ENCODE data around the gene IQGAP1. TPM values are rescaled to one million over a fixed set of nuclear protein-coding genes. Genes with fewer than 3 reads are reported as not detected.

Gene IQGAP1
- total RNA-seq, 2 donors from 2014 or later = 224 TPM

- Mint-ChIP-seq H3K9me3 (no peaks in the 10 kb centered on the region), H3K4me3 (no peak overlapping the region), H3K4me1 (peaks cover 6% of the 10 kb centered on the region), H3K27ac (peak overlapping the region; percentile 75), H3K36me3 (ENCODE audit: low read depth) (peaks cover 56% of the 10 kb centered on the region), H3K27me3 (no peaks in the 10 kb centered on the region)
- ATAC-seq (replicated peaks) = no peak
These were observed 37.8 kb downstream of the IQGAP1 start for GRCh38 chr15:90425726-90426346.

- no peaks in the 10 kb centered on the region for H3K27me3 Mint-ChIP-seq
- H3K36me3 Mint-ChIP-seq (ENCODE audit: low read depth) = peaks cover 61% of the 10 kb centered on the region
- no peak for ATAC-seq (replicated peaks)
- no peak overlapping the region for H3K4me3 Mint-ChIP-seq
- H3K4me1 Mint-ChIP-seq = peaks cover 6% of the 10 kb centered on the region
- H3K27ac Mint-ChIP-seq = no peak overlapping the region
- no peaks in the 10 kb centered on the region for H3K9me3 Mint-ChIP-seq
These were observed 39.1 kb downstream of the IQGAP1 start for GRCh38 chr15:90427185-90427584.

- Mint-ChIP-seq H3K27me3 (no peaks in the 10 kb centered on the region), H3K9me3 (no peaks in the 10 kb centered on the region), H3K4me1 (peaks cover 12% of the 10 kb centered on the region), H3K27ac (peak overlapping the region; percentile 3), H3K4me3 (no peak overlapping the region), H3K36me3 (ENCODE audit: low read depth) (peaks cover 90% of the 10 kb centered on the region)
- ATAC-seq (replicated peaks) = no peak
These were observed 44.2 kb downstream of the IQGAP1 start for GRCh38 chr15:90432253-90432652.

GRCh38 chr15:90435652-90436337, 47.8 kb downstream of the IQGAP1 start:
- peaks cover 6% of the 10 kb centered on the region for H3K4me1 Mint-ChIP-seq
- H3K27ac Mint-ChIP-seq = peak overlapping the region; percentile 21
- no peaks in the 10 kb centered on the region for H3K27me3 Mint-ChIP-seq
- no peaks in the 10 kb centered on the region for H3K9me3 Mint-ChIP-seq
- H3K36me3 Mint-ChIP-seq (ENCODE audit: low read depth) = peaks cover 84% of the 10 kb centered on the region
- no peak overlapping the region for H3K4me3 Mint-ChIP-seq
- ATAC-seq (replicated peaks) = no peak

GRCh38 chr15:90436952-90437351, 48.9 kb downstream of the IQGAP1 start:
- H3K36me3 Mint-ChIP-seq (ENCODE audit: low read depth) = peaks cover 93% of the 10 kb centered on the region
- no peaks in the 10 kb centered on the region for H3K9me3 Mint-ChIP-seq
- no peak overlapping the region for H3K4me3 Mint-ChIP-seq
- no peaks in the 10 kb centered on the region for H3K27me3 Mint-ChIP-seq
- peaks cover 6% of the 10 kb centered on the region for H3K4me1 Mint-ChIP-seq
- no peak overlapping the region for H3K27ac Mint-ChIP-seq
- ATAC-seq (replicated peaks) = no peak

- H3K27me3 Mint-ChIP-seq = no peaks in the 10 kb centered on the region
- no peak overlapping the region for H3K27ac Mint-ChIP-seq
- H3K36me3 Mint-ChIP-seq (ENCODE audit: low read depth) = peaks cover 93% of the 10 kb centered on the region
- H3K4me1 Mint-ChIP-seq = peaks cover 6% of the 10 kb centered on the region
- ATAC-seq (replicated peaks) = no peak
- H3K4me3 Mint-ChIP-seq = no peak overlapping the region
- no peaks in the 10 kb centered on the region for H3K9me3 Mint-ChIP-seq
These were observed 49.5 kb downstream of the IQGAP1 start for GRCh38 chr15:90437516-90437915.

- H3K27me3 Mint-ChIP-seq = no peaks in the 10 kb centered on the region
- H3K9me3 Mint-ChIP-seq = no peaks in the 10 kb centered on the region
- peaks cover 93% of the 10 kb centered on the region for H3K36me3 Mint-ChIP-seq (ENCODE audit: low read depth)
- no peak overlapping the region for H3K4me3 Mint-ChIP-seq
- peaks cover 2% of the 10 kb centered on the region for H3K4me1 Mint-ChIP-seq
- H3K27ac Mint-ChIP-seq = peak overlapping the region; percentile 41
- no peak for ATAC-seq (replicated peaks)
These were observed 51.9 kb downstream of the IQGAP1 start for GRCh38 chr15:90439946-90440345.

- Mint-ChIP-seq H3K36me3 (ENCODE audit: low read depth) (peaks cover 91% of the 10 kb centered on the region), H3K4me1 (no peaks in the 10 kb centered on the region), H3K4me3 (no peak overlapping the region), H3K27ac (no peak overlapping the region), H3K27me3 (no peaks in the 10 kb centered on the region), H3K9me3 (no peaks in the 10 kb centered on the region)
- ATAC-seq (replicated peaks) = no peak
These were observed 53.0 kb downstream of the IQGAP1 start for GRCh38 chr15:90441027-90441426.

- Mint-ChIP-seq H3K4me3 (no peak overlapping the region), H3K36me3 (ENCODE audit: low read depth) (peaks cover 91% of the 10 kb centered on the region), H3K4me1 (no peaks in the 10 kb centered on the region), H3K27ac (no peak overlapping the region), H3K9me3 (no peaks in the 10 kb centered on the region), H3K27me3 (no peaks in the 10 kb centered on the region)
- ATAC-seq (replicated peaks) = no peak
These were observed 54.4 kb downstream of the IQGAP1 start for GRCh38 chr15:90442423-90442822.

- H3K27me3 Mint-ChIP-seq = no peaks in the 10 kb centered on the region
- no peak overlapping the region for H3K27ac Mint-ChIP-seq
- peak; percentile 42 for ATAC-seq (replicated peaks)
- peaks cover 98% of the 10 kb centered on the region for H3K36me3 Mint-ChIP-seq (ENCODE audit: low read depth)
- H3K4me1 Mint-ChIP-seq = no peaks in the 10 kb centered on the region
- H3K9me3 Mint-ChIP-seq = no peaks in the 10 kb centered on the region
- no peak overlapping the region for H3K4me3 Mint-ChIP-seq
These were observed 61.2 kb downstream of the IQGAP1 start for GRCh38 chr15:90449206-90449735.

GRCh38 chr15:90451053-90451850, 63.2 kb downstream of the IQGAP1 start:
- Mint-ChIP-seq H3K36me3 (ENCODE audit: low read depth) (peaks cover 100% of the 10 kb centered on the region), H3K27ac (no peak overlapping the region), H3K4me3 (no peak overlapping the region), H3K4me1 (no peaks in the 10 kb centered on the region), H3K27me3 (no peaks in the 10 kb centered on the region), H3K9me3 (no peaks in the 10 kb centered on the region)
- no peak for ATAC-seq (replicated peaks)

- no peak for ATAC-seq (replicated peaks)
- no peak overlapping the region for H3K4me3 Mint-ChIP-seq
- H3K27me3 Mint-ChIP-seq = no peaks in the 10 kb centered on the region
- no peak overlapping the region for H3K27ac Mint-ChIP-seq
- H3K4me1 Mint-ChIP-seq = peaks cover 4% of the 10 kb centered on the region
- no peaks in the 10 kb centered on the region for H3K9me3 Mint-ChIP-seq
- H3K36me3 Mint-ChIP-seq (ENCODE audit: low read depth) = peaks cover 97% of the 10 kb centered on the region
These were observed 68.2 kb downstream of the IQGAP1 start for GRCh38 chr15:90456236-90456635.

GRCh38 chr15:90458061-90458460, 70.0 kb downstream of the IQGAP1 start:
- H3K4me1 Mint-ChIP-seq = peaks cover 4% of the 10 kb centered on the region
- H3K36me3 Mint-ChIP-seq (ENCODE audit: low read depth) = peaks cover 97% of the 10 kb centered on the region
- no peaks in the 10 kb centered on the region for H3K9me3 Mint-ChIP-seq
- no peak overlapping the region for H3K4me3 Mint-ChIP-seq
- no peaks in the 10 kb centered on the region for H3K27me3 Mint-ChIP-seq
- no peak overlapping the region for H3K27ac Mint-ChIP-seq
- ATAC-seq (replicated peaks) = no peak

GRCh38 chr15:90459368-90459767, 71.3 kb downstream of the IQGAP1 start:
- H3K9me3 Mint-ChIP-seq = no peaks in the 10 kb centered on the region
- H3K27ac Mint-ChIP-seq = peak overlapping the region; percentile 72
- ATAC-seq (replicated peaks) = no peak
- H3K4me3 Mint-ChIP-seq = no peak overlapping the region
- H3K4me1 Mint-ChIP-seq = peaks cover 10% of the 10 kb centered on the region
- H3K36me3 Mint-ChIP-seq (ENCODE audit: low read depth) = peaks cover 97% of the 10 kb centered on the region
- no peaks in the 10 kb centered on the region for H3K27me3 Mint-ChIP-seq

Measured in activated T-helper 17 cell treated with anti-CD3 and anti-CD28 coated beads, Interleukin-2, amount 50 U/mL, for 72 hours (primary cell).